ENCODE measurements around the gene JTB. TPM values are rescaled to one million over a fixed set of nuclear protein-coding genes. Genes with fewer than 3 reads are reported as not detected.
A peak's percentile ranks its signal among the peaks of the same experiment; 100 is the strongest.

JTB gene
- total RNA-seq, 3 donors from 2014 or later (not counting 1 experiment from before 2014, with no cell fraction given): 96.9 to 107 (median 101) TPM

DNA sequence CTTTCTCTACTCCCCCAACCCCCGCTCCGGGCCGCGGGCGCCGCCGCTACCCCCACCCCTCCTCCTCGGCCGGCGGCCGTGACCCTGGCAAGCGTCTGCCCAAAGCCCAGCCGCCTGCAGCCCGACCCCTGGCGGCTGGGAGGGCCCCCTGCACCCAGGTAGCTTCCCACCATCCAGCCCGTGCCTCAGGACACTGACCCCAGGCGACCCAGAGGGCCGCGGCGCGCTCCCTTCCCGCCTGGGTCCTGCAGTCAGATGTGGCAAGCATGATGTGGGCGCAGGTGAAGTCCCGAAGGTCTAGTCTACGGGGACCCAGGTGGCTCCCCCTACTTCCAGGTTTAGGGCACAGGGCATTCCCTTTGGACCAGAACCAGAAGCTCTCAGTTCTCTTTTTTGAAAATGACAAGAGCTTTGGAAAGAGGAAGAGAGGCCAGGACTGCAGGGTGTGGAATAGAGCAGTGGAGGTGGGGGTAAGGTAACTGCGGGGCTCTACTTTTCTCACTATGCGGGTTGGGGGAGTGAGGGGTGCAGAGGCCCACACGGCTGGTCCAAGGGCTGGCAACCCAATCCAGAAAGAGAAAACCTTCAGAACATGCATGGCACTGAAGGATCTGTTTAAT is 30.7 kb downstream of the JTB start, which contains the start of gene DENND4B:
Gene DENND4B (minus strand): TSS at position 97 of the 620 bp plus-strand sequence. CDS start 2,344 bp downstream, outside the sequence.
- H3K27ac Mint-ChIP-seq: peak within 1 kb of the TSS; percentile 92 to 96
- Histone ChIP-seq H3K4me1 (ENCODE audit: control insufficient read depth, insufficient read depth, low read length) (peaks cover 44% of the 10 kb centered on the region), H3K36me3 (ENCODE audit: control insufficient read depth, insufficient read depth, low read length) (peaks cover 52% of the 10 kb centered on the region), H3K4me3 (ENCODE audit: low read length) (peak within 1 kb of the TSS; percentile 89), H3K27me3 (ENCODE audit: control insufficient read depth, insufficient read depth, low read length) (no peaks in the 10 kb centered on the region), H3K9me3 (ENCODE audit: control insufficient read depth, insufficient read depth, low read length) (no peaks in the 10 kb centered on the region), H3K27ac (ENCODE audit: low read length) (peak within 1 kb of the TSS; percentile 98)
- DNase-seq (peak; percentile 77 to 86), ATAC-seq (peak; percentile 65 to 79 (median 70))
- H3K27me3 Mint-ChIP-seq (ENCODE audit: low read depth in 2 of 2): no peaks in the 10 kb centered on the region
- intact Hi-C loops (cut with micrococcal nuclease): loop anchor here (1.0 kb wide), 1 partner anchor 149 kb away; no protein-coding TSS in a partner anchor
- peaks cover 39 to 51% of the 10 kb centered on the region in 2 donors for H3K4me1 Mint-ChIP-seq
- H3K9me3 Mint-ChIP-seq: no peaks in the 10 kb centered on the region
- TF ChIP-seq, protein P1, sequence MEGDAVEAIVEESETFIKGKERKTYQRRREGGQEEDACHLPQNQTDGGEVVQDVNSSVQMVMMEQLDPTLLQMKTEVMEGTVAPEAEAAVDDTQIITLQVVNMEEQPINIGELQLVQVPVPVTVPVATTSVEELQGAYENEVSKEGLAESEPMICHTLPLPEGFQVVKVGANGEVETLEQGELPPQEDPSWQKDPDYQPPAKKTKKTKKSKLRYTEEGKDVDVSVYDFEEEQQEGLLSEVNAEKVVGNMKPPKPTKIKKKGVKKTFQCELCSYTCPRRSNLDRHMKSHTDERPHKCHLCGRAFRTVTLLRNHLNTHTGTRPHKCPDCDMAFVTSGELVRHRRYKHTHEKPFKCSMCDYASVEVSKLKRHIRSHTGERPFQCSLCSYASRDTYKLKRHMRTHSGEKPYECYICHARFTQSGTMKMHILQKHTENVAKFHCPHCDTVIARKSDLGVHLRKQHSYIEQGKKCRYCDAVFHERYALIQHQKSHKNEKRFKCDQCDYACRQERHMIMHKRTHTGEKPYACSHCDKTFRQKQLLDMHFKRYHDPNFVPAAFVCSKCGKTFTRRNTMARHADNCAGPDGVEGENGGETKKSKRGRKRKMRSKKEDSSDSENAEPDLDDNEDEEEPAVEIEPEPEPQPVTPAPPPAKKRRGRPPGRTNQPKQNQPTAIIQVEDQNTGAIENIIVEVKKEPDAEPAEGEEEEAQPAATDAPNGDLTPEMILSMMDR (IDR thresholded peaks at IDR 0.05): peak; percentile 84
- H3K36me3 Mint-ChIP-seq: peaks cover 13% of the 10 kb centered on the region
- WGBS (ENCODE audit: insufficient coverage): 9% methylated on average over 28 of the region's 28 CpGs
- peak within 1 kb of the TSS; percentile 94 for H3K4me3 Mint-ChIP-seq

GRCh38 chr1:153945795-153946621 is 31.5 kb downstream of the JTB start:
- Mint-ChIP-seq H3K4me3 (peak overlapping the region; percentile 94), H3K4me1 (peaks cover 39 to 51% of the 10 kb centered on the region in 2 donors), H3K27me3 (ENCODE audit: low read depth in 2 of 2) (no peaks in the 10 kb centered on the region), H3K36me3 (peaks cover 11% of the 10 kb centered on the region), H3K27ac (peak overlapping the region; percentile 92 to 96), H3K9me3 (no peaks in the 10 kb centered on the region)
- H3K27me3 ChIP-seq (ENCODE audit: control insufficient read depth, insufficient read depth, low read length): no peaks in the 10 kb centered on the region
- no peaks in the 10 kb centered on the region for H3K9me3 ChIP-seq (ENCODE audit: control insufficient read depth, insufficient read depth, low read length)
- peaks cover 52% of the 10 kb centered on the region for H3K36me3 ChIP-seq (ENCODE audit: control insufficient read depth, insufficient read depth, low read length)
- intact Hi-C loops (cut with micrococcal nuclease): loop anchor here (1.0 kb wide), 4 partner anchors 12 to 149 kb away; partner anchors contain the start of genes CRTC2 and RPS27
- under 1% methylated on average over 95 of the region's 95 CpGs for WGBS (ENCODE audit: insufficient coverage)
- H3K4me1 ChIP-seq (ENCODE audit: control insufficient read depth, insufficient read depth, low read length): peaks cover 50% of the 10 kb centered on the region
- peak overlapping the region; percentile 89 for H3K4me3 ChIP-seq (ENCODE audit: low read length)
- ATAC-seq (peak; percentile 55 to 74 (median 68)), DNase-seq (peak; percentile 80 to 86)
- TF ChIP-seq, protein P1 (IDR thresholded peaks at IDR 0.05): no peak
- peak overlapping the region; percentile 98 for H3K27ac ChIP-seq (ENCODE audit: low read length)

- peaks cover 4% of the 10 kb centered on the region for H3K36me3 Mint-ChIP-seq
- H3K27ac Mint-ChIP-seq: peak overlapping the region; percentile 92 to 96
- peaks cover 38 to 56% of the 10 kb centered on the region in 2 donors for H3K4me1 Mint-ChIP-seq
- ATAC-seq (peak; percentile 63 to 79 (median 69)), DNase-seq (peak; percentile 86 to 89)
- TF ChIP-seq, protein P1 (IDR thresholded peaks at IDR 0.05): no peak
- 0% methylated on average over 12 of the region's 12 CpGs for WGBS (ENCODE audit: insufficient coverage)
- peak overlapping the region; percentile 89 for H3K4me3 ChIP-seq (ENCODE audit: low read length)
- peak overlapping the region; percentile 94 for H3K4me3 Mint-ChIP-seq
- H3K27me3 ChIP-seq (ENCODE audit: control insufficient read depth, insufficient read depth, low read length): no peaks in the 10 kb centered on the region
- H3K27me3 Mint-ChIP-seq (ENCODE audit: low read depth in 2 of 2): no peaks in the 10 kb centered on the region
- peaks cover 52% of the 10 kb centered on the region for H3K36me3 ChIP-seq (ENCODE audit: control insufficient read depth, insufficient read depth, low read length)
- no peaks in the 10 kb centered on the region for H3K9me3 Mint-ChIP-seq
- intact Hi-C loops (cut with micrococcal nuclease): loop anchor here (1.0 kb wide), 3 partner anchors 13 to 45 kb away; partner anchors contain the start of genes CRTC2 and RPS27
- H3K4me1 ChIP-seq (ENCODE audit: control insufficient read depth, insufficient read depth, low read length): peaks cover 50% of the 10 kb centered on the region
- no peaks in the 10 kb centered on the region for H3K9me3 ChIP-seq (ENCODE audit: control insufficient read depth, insufficient read depth, low read length)
- H3K27ac ChIP-seq (ENCODE audit: low read length): peak overlapping the region; percentile 98
Measured at GRCh38 chr1:153945131-153945794, 32.2 kb downstream of the JTB start.

All from natural killer cell (primary cell).